ENCODE results near the gene NBPF9.
"Not testable (repeated sequence)": the region's sequence is repeated elsewhere in the genome, so short reads cannot be mapped to it uniquely, and the experiment has no call there.

The NBPF9 gene

DNA sequence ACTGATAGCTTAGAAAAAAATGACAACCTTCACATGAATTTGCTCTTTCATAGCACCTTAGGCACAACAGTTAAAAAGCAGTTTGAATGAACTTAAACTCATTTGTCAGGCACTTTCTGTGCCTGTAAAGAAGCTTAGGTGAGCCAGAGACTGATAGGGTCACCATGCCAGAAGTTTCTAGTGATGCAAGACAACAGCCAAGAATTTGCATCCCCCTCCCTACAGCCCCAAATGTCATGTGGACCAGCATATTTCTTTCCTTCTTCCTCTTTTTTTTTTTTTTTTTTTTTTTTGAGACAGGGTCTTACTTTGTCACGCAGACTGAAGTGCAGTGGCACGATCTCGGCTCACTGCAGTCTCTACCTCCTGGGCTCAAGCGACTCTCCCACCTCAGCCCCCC is 89.8 kb downstream of the NBPF9 start:
- DNase-seq: not testable (repeated sequence)

DNA sequence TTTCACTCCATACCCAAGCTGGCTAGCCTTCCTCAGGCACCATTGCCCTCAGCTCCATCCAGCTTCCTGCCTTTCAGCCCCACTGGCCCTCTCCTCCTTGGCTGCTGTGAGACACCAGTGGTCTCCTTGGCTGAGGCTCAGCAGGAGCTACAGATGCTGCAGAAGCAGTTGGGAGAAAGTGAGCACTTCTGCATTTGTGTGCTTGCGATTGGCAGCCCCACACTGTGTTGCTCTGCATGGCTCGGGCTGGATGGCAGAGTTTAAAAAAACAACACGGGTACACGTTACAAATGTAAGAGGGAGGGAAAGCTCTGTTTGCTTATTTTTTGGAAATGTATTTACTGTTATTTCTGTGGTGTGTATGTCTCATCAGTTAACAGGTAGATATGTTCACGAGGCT is 90.8 kb downstream of the NBPF9 start:
- DNase-seq: not testable (repeated sequence)

DNA sequence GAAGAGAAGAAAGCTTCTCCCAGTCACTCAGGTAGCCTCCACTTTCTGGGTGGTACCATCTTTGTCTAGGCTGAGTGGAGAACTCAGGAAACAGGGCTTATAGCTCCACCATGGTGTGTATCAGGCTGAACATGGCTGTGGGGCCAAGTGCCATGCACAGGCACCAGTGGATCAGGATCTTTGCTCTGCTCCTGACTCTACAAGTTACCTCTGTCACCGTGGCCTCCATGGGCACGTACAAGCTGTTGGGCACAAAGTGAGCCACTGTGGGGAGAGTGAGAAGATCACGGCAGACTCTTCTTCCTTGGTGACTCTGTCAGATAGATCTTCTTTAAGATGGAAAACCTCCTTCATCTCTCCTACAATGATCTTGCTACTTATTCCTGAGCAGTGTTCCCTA is 93.6 kb downstream of the NBPF9 start:
- DNase-seq: not testable (repeated sequence)

DNA sequence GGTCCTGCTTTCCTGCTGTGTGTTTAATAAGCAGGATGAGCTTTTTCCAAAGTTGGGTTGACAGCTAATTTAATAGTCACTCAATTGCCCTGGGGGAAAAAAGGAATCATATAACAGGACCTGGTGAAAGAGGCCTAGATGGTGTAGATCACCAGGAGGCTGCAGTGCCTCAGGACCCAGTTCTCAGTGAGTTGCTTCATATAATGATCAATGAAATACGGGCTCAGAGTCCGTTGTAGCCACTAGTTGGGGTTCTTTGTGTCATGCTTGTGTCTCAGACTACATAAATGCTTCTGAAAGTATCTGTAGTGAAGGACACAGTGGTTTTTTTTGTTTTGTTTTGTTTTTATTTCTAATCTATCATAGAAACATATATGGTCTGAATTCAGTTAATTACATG is 94.6 kb downstream of the NBPF9 start:
- not testable (repeated sequence) for DNase-seq

DNA sequence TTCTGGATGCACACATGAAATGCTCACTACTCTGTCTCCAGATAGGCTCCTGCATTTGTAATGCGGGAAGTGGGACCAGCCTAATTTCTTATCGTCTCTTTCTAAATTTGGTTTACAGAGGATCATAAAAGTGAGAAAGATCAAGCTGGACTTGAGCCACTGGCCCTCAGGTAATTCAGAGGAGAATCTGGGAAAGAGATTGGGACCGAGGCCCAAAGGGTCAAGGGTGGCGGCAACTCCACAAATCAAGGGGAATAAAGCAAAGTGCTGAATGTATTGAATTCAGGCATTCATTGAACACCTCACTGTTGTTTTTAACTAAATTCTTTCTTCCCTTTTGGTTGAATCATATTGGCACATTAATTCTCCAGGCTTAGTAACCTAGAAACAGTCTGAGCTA is 95.0 kb downstream of the NBPF9 start:
- not testable (repeated sequence) for DNase-seq

Data from CD4-positive, alpha-beta T cell treated with Interleukin-4 for 1 hour (primary cell).